GM21576 (cell line): Measurements from ENCODE around the gene PARP2.
"Not testable (repeated sequence)": the region's sequence is repeated elsewhere in the genome, so short reads cannot be mapped to it uniquely, and the experiment has no call there.

Experiments
- ATAC-seq: cut with Tn5 transposase; IDR thresholded peaks from one replicate; pipeline ENCODE4 v1.9.1; 2021; ENCODE audit warnings: mild to moderate bottlenecking, moderate library complexity; ENCODE audit not compliant: unreplicated experiment

The PARP2 gene

DNA sequence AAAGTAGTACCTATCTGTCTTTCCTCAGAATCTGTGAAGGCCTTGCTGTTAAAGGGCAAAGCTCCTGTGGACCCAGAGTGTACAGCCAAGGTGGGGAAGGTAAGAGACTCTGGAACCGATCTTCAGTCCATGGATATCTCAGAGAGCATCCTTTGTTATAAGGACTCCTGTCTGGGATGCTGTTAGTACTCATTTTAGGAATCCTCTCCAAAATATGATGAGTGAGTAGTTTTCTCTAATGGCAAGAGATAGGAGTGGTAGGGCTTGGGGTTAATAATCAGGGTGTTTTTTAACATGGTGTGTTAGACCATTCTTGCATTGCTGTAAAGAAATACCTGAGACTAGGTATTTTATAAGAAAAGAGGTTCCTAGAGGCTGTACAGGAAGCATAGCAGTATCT lies 1.9 kb downstream of the PARP2 start:
- no peak for ATAC-seq

DNA sequence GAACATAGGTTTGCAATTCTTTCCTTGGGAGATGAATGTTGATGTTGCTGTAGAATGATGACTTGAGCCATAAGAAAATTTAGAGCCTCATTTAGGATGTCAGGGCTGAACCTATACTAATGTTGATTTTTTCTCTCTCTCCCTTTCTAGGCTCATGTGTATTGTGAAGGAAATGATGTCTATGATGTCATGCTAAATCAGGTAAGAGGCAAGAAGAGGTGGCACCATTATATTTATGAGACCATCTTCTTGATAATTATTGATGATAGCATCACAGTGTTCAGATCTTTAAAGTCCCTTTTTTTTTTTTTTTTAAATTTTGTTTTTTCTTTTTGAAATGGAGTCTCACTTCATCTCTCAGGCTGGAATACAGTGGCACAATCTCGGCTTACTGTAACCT lies 3.3 kb downstream of the PARP2 start:
- no peak for ATAC-seq

DNA sequence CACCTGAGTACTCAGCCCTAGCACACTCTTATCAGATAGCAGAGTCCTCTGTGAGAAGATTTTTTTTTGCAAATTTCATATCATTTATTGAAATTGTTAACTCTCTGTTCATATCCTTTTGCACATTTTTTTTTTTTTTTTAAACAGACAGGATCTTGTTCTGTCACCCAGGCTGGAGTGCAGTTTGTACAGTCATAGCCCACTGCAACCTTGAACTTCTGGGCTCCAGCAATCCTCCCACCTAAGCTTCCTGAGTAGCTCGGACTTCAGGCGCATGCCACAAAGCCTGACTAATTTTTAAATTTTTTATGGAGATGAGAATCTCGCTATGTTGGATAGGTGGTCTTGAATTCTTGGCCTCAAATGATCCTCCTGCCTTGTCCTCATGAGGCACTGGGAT lies 4.3 kb downstream of the PARP2 start:
- ATAC-seq: no peak

DNA sequence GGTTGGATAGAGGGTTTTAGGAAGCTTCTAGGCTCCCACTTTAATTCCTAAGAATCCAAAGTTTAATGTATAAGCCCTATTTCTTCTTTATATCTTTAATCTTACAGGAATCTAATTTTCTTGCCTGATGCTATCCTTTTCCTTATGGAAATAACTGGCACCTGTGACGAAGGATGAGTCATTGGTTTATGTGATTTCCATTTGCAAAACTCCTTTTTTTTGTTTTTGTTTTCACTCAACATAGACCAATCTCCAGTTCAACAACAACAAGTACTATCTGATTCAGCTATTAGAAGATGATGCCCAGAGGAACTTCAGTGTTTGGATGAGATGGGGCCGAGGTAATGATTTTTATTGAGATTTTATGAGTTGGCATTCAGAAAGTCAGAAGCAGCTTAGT lies 6.8 kb downstream of the PARP2 start:
- ATAC-seq: no peak

DNA sequence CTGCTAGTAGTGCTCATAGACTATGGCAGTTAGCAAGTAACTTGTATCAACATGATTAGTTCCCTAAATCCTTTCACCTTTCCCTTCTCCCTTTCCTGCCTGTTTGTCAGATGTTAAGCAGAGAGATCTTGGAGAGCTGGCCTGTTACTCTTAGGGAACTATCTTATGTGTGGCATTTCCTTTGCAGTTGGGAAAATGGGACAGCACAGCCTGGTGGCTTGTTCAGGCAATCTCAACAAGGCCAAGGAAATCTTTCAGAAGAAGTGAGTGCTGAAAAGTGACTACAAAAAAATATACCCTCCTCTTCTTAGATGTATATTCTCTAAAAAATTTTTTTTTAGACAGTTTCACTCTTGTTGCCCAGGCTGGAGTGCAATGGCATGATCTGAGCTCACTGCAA lies 7.4 kb downstream of the PARP2 start:
- ATAC-seq: no peak

DNA sequence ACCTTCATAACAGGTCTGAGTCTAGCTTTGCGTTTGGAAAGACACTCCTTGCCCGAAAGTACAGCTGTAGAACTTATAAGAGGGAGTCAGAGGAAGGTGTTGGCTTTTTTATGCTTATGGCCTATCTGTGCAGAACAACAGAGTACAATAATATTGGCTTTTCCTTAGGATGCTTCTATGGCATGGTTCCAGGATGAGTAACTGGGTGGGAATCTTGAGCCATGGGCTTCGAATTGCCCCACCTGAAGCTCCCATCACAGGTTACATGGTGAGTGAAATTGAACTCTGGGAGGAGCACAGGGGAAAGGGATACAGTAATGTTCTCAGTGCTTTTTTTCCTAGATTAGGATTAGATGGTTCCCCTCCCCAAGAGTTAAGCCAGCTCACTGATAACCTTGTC lies 13.0 kb downstream of the PARP2 start:
- ATAC-seq: no peak

DNA sequence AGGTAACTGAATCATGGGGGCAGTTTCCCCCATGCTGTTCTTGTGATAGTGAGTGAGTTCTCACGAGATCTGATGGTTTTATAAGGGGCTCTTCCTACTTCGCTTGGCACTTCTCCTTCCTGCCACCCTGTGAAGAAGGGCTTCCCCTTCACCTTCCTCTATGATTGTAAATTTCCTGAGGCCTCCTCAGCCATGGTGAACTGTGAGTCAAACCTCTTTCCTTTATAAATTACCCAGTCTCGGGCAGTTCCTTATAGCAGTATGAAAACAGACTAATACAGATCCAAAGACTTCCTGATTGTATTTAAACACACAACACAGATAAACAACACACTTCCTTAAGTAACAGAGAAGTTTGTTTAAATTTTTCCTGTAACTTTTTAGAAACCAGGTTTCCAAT lies 15.0 kb downstream of the PARP2 start:
- ATAC-seq: not testable (repeated sequence)

DNA sequence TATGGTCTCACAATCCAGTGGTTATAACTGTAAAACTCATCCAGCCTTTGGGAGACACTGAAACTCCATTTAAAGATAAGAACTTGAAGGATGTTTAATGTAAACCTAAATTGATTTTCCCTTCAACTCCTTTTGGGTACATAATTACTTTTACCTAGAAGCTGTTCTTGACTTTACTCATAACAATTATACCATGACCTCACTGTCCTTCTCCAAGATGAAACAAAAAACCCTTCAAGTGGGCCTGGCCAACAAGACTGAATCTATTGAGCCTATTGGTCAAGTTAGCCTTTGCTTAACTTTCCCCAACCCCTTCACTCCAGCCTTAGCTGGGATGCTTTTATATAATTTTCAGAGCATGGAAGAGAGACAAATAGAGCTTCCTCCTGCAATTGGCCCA lies 22.5 kb downstream of the PARP2 start:
- no peak for ATAC-seq

DNA sequence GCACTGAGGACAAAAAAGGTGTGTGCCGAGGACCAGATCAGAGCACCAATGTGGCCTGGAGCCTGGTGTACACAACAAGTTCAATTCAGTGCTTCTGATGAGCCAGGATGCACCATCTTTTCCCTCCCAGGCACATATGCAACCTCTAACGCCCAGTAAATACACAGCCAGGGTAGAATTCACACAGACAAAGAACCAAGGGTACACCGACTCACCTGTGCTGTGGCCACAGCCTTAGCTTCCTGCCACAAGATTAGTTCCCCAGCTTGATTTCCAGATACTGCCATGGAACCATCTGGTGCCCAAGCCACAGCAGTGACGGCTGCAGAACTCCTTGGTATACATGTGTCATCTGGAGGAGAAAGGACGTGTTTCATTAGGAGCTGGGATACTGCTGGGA lies 29.4 kb downstream of the PARP2 start:
- ATAC-seq: no peak

DNA sequence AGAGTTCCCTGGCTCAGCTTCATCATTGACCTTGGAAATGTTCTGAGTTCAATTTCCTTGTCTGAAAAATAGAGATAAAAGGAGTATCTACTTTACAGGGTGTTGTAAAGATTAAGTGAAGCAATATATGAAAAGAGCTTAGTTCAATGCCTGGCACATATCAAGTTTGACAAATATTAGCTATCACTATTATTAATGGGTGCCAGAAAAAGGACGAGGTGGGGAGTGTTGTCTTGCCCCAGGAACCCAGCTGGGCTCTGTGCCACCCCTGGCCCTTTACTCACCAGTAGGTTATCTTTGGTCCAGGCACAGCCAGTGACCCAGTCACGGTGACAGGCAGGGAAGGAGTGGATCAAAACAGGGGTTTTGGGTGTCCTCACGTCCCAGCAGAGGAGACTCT lies 32.0 kb downstream of the PARP2 start:
- ATAC-seq: no peak

DNA sequence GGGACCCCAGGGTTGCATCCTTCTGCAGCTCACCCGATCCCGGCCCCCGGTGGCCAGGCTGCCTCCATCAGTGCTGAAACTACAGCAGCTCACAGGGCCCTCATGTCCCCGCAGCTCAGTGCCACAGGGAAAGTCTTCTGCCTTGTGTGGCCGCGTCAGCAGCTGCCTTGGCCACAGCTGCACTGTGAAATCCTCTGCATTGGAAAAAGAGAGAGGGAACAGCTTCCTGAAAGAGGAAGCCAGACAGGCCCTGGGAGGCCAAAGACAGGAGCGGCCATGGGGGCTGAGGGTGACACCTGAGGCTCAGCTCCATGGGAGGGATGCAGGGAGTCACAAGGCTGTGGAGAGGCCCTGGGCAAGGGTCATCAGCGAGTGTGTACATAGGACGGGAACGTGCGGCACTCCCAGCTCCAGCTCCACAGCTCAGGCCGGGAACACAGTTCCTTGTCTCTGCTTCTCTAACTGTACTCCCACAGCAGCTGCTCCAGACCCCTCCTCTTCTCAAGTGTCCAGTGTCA lies 32.7 kb downstream of the PARP2 start:
- no peak for ATAC-seq

DNA sequence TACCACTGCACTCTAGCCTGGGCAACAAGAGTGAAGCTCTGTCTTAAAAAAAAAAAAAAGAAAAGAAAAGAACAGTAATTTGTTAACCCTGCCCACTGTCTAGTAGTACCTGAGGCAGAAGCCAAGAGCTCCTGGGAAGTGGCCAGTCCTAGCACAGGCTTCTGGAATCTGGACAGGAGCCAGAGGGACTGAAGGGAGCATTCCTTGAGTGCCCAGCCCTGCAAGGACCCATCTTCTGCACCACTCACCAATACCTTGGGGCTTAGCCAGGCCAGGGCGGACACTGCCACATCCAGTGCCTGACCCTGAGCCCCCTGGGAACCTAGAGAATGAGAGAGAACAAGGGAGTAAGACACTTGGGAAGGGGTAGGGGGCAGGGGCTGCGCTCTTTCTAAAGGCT lies 33.7 kb downstream of the PARP2 start:
- ATAC-seq: no peak

DNA sequence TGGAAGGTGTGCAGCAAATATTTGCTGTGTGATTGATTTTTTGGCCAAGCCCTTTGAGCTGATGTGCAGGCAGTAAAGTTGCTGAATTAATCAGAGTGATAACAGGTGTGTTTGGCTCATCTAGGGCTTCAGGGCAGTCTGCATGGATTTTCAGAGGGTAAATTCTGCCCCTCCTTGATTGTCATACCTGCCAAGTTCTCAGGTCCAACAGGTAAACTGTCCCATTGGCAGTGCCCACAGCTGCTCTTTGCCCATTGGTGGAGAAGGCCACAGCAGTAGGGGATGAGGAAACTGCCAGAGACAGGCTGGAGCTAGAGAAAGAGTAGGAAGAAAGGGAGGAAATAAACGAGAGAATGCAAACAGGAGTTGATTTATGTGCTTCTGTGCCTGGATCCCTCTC lies 36.3 kb downstream of the PARP2 start:
- no peak for ATAC-seq

DNA sequence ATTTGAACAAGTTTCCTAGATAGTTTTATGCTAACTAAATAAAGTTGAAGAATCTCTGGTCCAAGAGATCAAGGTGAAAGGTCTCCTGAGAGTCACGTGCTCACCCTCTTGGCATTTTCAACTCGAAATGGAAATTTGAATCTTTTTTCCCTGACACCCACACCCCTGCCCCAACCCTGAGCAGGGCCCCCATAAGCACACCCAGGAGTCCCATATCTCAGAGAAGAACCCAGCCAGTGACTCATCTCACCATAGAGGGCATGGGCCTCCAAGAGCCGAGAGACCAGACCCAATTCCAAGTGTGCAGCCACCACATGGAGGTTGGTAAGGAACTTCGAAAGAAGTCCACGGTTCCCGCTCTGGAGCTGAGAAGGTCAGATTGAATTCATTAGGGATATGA lies 37.2 kb downstream of the PARP2 start:
- ATAC-seq: no peak

DNA sequence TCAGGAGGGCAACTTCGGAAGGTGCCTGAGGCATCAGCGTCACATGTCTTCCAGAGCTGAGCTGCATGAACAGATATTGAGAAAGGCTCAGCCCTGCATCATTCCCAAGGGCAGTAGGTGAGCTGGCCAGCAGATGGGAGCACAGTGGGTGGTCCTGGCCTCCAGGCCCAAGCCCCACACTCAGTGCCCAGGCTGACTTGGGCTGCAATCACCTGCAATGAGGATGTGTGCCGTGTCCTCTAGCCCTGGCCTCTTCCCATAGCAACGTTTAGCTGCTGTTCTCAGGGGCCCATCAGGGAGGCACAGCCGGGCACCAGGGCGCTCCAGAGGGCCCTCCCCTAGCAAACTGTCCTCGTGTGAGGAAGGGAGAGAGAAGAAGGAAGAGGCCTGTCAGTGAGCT lies 37.9 kb downstream of the PARP2 start:
- no peak for ATAC-seq

DNA sequence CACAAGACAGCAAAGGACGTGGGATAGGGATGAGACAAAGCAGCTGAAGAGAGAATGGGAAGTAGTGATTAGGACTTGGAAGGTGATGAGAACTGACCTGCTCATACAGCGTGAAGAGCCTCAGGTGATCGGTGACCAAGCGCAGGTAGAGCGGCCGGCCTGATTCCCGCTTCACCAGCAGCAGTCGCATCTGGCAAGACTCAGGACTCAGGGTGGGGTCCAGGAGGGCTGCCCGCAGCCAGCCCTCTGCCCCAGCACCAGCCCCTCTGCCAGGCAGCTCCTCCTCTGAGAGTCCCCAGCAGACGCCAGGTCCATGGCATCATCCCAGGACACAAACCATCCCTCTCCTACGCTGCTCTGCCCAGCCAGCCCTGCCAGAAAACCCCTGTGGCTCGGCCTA lies 39.1 kb downstream of the PARP2 start:
- no peak for ATAC-seq

DNA sequence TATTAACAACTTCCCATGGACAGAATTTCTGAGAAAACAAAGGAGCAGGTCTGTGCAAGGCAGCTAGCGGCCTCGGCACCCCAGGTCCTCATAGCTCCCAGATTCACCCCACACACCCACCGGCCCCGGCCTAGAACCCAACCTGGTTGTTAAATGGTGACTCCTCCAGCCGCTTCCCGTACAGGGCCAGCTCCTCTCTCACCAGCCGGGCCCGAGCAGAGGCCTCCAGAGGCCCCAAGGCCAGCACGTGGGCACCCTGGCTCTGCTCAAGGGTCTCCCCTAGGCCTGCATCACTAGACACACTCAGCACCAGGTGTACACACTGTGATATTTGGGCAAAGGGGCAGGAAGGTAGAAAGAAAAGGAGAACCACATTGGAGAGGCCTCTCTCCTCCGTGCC lies 39.6 kb downstream of the PARP2 start:
- ATAC-seq: no peak

DNA sequence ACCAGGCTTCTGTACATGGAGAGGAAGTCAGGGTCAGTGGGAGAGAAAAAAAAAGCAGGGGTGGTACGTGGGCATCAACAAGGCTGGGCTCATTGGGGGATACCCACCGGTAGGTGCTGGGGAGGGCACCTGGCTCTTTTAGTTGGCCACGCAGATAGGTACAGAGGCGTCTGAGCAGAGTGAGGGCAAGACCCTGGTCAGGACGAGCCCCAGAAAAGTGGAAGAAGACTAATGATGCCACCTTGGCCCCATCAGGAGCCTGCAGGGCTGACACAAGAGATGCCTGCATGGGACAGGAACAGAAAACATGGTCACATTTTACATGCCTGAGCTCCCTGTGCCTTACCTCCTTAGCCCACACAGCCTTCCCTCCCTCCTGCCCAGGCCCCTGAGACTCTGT lies 40.2 kb downstream of the PARP2 start:
- ATAC-seq: no peak

DNA sequence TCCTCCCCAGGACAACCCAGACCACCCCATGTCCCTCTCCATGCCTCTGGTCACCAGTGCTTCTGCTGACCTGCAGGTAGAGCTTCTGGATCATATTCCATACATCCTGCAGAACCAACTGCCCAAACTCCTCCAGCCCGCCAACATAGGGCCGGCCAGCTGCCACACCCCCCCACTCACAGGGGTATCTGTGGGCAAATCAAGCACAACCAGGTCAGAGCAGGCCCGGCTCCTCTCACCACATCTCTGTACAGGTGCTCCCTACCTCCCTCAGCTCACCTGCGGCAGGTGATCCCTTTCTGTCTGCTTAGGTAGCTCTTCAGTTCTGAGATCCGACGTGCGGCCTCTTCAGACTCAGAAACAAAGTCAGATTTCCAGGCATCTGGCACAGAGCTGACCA lies 40.9 kb downstream of the PARP2 start:
- ATAC-seq: no peak

DNA sequence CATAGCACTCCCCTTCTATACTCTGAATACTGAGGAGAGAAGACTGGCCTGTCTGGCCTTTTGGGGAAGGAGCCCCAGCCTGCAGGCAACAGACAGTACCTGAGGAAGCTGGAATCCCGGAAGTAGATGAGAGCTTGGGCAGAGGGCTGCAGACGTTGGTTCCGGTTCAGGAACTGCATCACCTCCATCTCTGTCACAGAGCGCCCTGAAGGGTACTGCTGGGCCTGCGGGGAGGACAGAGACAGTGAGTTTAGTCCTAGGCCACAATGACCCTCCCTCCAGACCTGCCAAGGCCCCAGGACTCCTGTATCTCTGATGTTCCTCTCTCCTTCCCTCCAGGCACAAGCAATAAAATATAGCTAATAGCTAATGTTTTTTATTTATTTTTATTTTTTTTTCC lies 41.5 kb downstream of the PARP2 start:
- no peak for ATAC-seq

DNA sequence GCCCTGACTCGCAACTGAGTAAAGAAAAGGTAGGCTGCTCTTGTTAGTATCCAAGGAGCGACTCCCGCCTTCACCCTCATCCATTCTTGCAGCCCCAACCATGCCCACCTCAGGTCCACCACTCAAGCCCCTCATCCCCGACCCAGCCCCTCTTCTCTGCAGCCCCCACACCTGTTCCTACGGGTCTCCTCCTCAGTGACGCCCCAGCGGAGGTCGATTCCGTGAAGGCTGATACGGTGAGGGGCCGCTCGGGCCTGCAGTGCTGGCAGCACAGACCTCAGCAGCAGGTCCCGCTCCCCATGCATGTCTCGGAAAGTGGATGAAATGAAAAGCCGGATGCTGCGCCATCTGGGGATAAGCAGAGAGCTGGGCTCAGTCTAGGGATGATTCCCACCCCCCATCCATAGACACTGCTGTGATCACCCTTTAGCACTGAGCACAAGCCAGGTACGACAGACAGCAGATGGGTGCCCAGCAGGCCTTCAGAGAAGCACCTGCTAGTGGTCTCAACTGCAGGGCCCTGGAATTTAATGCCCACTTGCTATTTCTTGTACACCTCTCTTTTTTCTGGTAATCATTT lies 42.9 kb downstream of the PARP2 start:
- no peak for ATAC-seq

DNA sequence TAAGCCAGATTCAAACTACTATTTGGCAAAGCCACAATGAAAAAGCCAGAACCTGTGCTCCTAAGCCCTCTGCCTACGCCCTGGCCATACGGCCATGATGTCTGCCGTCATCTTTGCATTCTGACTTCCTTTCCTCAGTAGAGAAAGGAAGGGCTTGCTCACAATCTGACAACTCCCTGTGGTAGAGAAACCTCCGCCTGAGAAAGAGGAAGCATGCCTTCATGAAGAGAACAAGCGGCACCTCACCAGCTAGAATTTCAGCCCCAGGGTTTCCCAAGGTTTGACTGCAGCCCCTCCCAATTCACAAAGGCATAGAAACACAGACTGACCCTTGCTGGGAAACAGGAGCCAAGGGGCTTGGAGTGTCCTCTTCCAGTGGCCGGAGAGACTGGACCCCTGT lies 44.1 kb downstream of the PARP2 start:
- ATAC-seq: no peak

DNA sequence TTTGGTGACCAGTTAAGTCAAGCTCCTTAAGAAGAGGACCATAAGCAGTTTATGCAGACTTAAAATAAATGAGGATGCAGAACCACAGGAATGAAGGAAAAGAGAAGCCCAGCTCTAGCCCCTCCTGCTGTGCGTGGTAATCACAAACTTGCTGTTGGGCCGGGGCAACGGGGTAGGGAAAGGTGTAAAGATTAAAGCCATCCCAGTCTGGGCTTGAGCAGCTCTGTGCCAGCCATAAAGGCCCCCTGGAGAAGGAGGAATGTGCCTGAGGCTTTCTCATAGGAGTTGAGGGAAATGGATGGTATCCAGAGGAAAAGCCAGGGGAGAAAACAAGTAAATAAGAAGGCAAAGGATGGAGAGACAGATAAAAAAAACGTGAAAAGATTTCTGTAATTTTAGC lies 44.7 kb downstream of the PARP2 start:
- no peak for ATAC-seq

DNA sequence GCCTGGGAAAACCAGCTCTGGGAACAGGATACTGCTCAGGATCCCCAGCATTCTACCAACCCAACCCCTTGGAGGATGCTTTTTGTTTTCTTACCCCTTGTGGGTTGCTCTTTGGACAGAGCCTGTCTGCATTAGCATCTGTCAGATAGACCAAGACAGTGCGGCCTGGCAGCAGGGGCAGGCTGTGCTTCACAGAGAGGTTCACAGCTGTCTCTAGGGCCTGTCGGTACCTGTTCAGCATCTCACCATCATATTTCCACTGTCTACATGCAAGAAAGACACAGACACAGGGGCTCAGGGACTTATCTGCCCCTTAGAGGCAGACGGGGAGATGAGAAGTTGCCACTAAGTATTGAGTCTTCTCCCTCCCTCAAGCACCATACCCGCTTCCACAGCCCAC lies 48.1 kb downstream of the PARP2 start:
- ATAC-seq: no peak
